Measurements from ENCODE around the gene TRAF3.
"Not testable (repeated sequence)": the region's sequence is repeated elsewhere in the genome, so short reads cannot be mapped to it uniquely, and the experiment has no call there.

TRAF3 gene

GRCh38 chr14:102892651-102893050, 115.4 kb downstream of the TRAF3 start:
- DNase-seq (ENCODE audit: low read depth), result no peak

GRCh38 chr14:102893452-102893851, 116.2 kb downstream of the TRAF3 start:
- no peak for DNase-seq (ENCODE audit: low read depth)

- DNase-seq (ENCODE audit: low read depth), result not testable (repeated sequence)
These were observed 119.5 kb downstream of the TRAF3 start for GRCh38 chr14:102896735-102897134.

GRCh38 chr14:102897299-102898027, 120.2 kb downstream of the TRAF3 start:
- DNase-seq (ENCODE audit: low read depth), result no peak

GRCh38 chr14:102898298-102898697, 121.0 kb downstream of the TRAF3 start:
- no peak for DNase-seq (ENCODE audit: low read depth)

- no peak for DNase-seq (ENCODE audit: low read depth)
These were observed 121.7 kb downstream of the TRAF3 start for GRCh38 chr14:102898776-102899515.

GRCh38 chr14:102899516-102899900, 122.3 kb downstream of the TRAF3 start:
- DNase-seq (ENCODE audit: low read depth), result no peak

- DNase-seq (ENCODE audit: low read depth), result no peak
These were observed 123.7 kb downstream of the TRAF3 start for GRCh38 chr14:102900631-102901571.

GRCh38 chr14:102901633-102902032, 124.4 kb downstream of the TRAF3 start:
- no peak for DNase-seq (ENCODE audit: low read depth)

GRCh38 chr14:102902086-102902485, 124.8 kb downstream of the TRAF3 start:
- DNase-seq (ENCODE audit: low read depth), result no peak

- DNase-seq (ENCODE audit: low read depth), result no peak
These were observed 125.4 kb downstream of the TRAF3 start for GRCh38 chr14:102902523-102903247.

GRCh38 chr14:102903248-102903888, 126.1 kb downstream of the TRAF3 start:
- DNase-seq (ENCODE audit: low read depth), result no peak

- DNase-seq (ENCODE audit: low read depth), result no peak
These were observed 126.8 kb downstream of the TRAF3 start for GRCh38 chr14:102903889-102904512.

- DNase-seq (ENCODE audit: low read depth), result no peak
These were observed 128.2 kb downstream of the TRAF3 start for GRCh38 chr14:102905116-102906108.

- DNase-seq (ENCODE audit: low read depth), result no peak
These were observed 129.5 kb downstream of the TRAF3 start for GRCh38 chr14:102906616-102907302.

GRCh38 chr14:102907303-102907844, 130.1 kb downstream of the TRAF3 start:
- no peak for DNase-seq (ENCODE audit: low read depth)

GRCh38 chr14:102907980-102908730, 130.9 kb downstream of the TRAF3 start:
- no peak for DNase-seq (ENCODE audit: low read depth)
